Breast epithelium (tissue), 4 donors: ENCODE results near the gene KANK3. TPM values are rescaled to one million over a fixed set of nuclear protein-coding genes. Genes with fewer than 3 reads are reported as not detected.
"Not testable (repeated sequence)": the region's sequence is repeated elsewhere in the genome, so short reads cannot be mapped to it uniquely, and the experiment has no call there.

Experiments used
- DNase-seq, 2 donors: peaks; one replicate each; pipeline ENCODE4 v3.0.0-alpha.2; 2019; ENCODE audit warnings: low spot score in 2 of 2
- H3K27ac ChIP-seq, 2 donors: fragments of 200-600 bp; sonication (generic) in 1 of 2; one replicate each; pipeline ENCODE4 v1.5.1; 2016 to 2019; ENCODE audit warnings: mild to moderate bottlenecking in 1 of 2
- H3K27me3 ChIP-seq, 2 donors: fragments of 200-600 bp; sonication (generic) in 1 of 2; one replicate each; pipeline versions ENCODE4 v1.5.1 to v1.6.0; 2017 to 2019; ENCODE audit warnings: control low read depth in 1 of 2, mild to moderate bottlenecking in 1 of 2
- H3K36me3 ChIP-seq: fragments of 200-600 bp; one replicate; pipeline ENCODE4 v1.5.1; 2019
- H3K4me1 ChIP-seq, 2 donors: fragments of 200-600 bp; sonication (generic); one replicate each; pipeline ENCODE4 v1.5.1; 2016 to 2019; ENCODE audit warnings: control low read depth in 1 of 2
- H3K4me3 ChIP-seq, 3 donors: fragments of 200-600 bp; sonication (generic); 1 replicate in 2 of 3; 2 replicates in 1 of 3; pipeline ENCODE4 v1.5.1; 2016 to 2019; ENCODE audit warnings: mild to moderate bottlenecking in 3 of 3, moderate library complexity in 2 of 3
- H3K9me3 ChIP-seq, 2 donors: fragments of 200-600 bp; sonication (generic) in 1 of 2; one replicate each; pipeline ENCODE4 v1.5.1; 2016 to 2019; ENCODE audit warnings: control low read depth in 1 of 2
- POLR2A ChIP-seq: fragments of 450-650 bp; IDR thresholded peaks from one replicate; pipeline ENCODE4 v1.6.1; 2016; ENCODE audit warnings: antibody characterized with exemption, mild to moderate bottlenecking, moderate library complexity
- POLR2AphosphoS5 ChIP-seq, 3 donors: sonication (generic); formaldehyde crosslinking; IDR thresholded peaks; one replicate each; pipeline ENCODE4 v1.6.1; 2017; ENCODE audit warnings: antibody characterized with exemption in 3 of 3
- intact Hi-C: fragments of 100-400 bp; cut with DNase I; formaldehyde crosslinking; loops from one replicate; pipeline ENCODE4 v1.15.1; 2023; ENCODE audit warnings: low total_unique reads
- total RNA-seq, 3 donors: library from RNA; depleted of rRNA; stranded (reverse); fragments of >200 nt; gene quantifications; one replicate each; pipeline ENCODE4 v1.1.0, GENCODE V29; 2016
- TF ChIP-seq, protein P1 (sequence below), 3 donors: fragments of 450-650 bp; IDR thresholded peaks; one replicate each; pipeline ENCODE4 v1.5.1; 2016 to 2017; ENCODE audit warnings: antibody characterized with exemption in 3 of 3, mild to moderate bottlenecking in 3 of 3, moderate library complexity in 3 of 3

The KANK3 gene
- total RNA-seq, 3 donors from 2014 or later = 5.6 to 26.2 (median 7.8) TPM

DNA sequence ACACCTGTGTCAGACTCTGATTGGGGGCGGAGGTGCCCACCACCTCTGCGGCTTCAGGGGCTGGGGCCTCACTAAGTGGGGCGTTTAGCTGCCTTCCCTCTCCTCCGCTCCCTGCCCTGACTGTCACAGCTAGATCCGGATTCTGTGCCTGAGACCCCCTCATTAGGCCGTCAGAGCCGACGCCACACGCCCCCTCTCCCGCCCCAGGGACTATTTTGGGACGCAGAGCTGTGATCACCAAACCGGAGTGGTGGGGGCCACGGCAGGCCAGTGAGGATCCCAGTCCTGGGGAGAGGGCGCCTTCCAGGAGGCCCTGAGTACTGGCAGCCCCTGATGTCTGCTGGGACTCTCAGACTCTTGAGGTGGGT, 762 bp downstream of the KANK3 start:
- H3K4me1 ChIP-seq = peaks cover 0 to 3% of the 10 kb centered on the region in 2 donors
- no peak for TF ChIP-seq POLR2A
- TF ChIP-seq, protein P1, sequence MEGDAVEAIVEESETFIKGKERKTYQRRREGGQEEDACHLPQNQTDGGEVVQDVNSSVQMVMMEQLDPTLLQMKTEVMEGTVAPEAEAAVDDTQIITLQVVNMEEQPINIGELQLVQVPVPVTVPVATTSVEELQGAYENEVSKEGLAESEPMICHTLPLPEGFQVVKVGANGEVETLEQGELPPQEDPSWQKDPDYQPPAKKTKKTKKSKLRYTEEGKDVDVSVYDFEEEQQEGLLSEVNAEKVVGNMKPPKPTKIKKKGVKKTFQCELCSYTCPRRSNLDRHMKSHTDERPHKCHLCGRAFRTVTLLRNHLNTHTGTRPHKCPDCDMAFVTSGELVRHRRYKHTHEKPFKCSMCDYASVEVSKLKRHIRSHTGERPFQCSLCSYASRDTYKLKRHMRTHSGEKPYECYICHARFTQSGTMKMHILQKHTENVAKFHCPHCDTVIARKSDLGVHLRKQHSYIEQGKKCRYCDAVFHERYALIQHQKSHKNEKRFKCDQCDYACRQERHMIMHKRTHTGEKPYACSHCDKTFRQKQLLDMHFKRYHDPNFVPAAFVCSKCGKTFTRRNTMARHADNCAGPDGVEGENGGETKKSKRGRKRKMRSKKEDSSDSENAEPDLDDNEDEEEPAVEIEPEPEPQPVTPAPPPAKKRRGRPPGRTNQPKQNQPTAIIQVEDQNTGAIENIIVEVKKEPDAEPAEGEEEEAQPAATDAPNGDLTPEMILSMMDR (IDR thresholded peaks at IDR 0.05) = no peak
- TF ChIP-seq POLR2AphosphoS5 (IDR thresholded peaks at IDR 0.05) = no peak
- H3K36me3 ChIP-seq = no peaks in the 10 kb centered on the region
- intact Hi-C loops = no loop called here
- peaks cover 4 to 13% of the 10 kb centered on the region in 2 donors for H3K27me3 ChIP-seq
- no peaks in the 10 kb centered on the region for H3K9me3 ChIP-seq
- peak overlapping the region; percentile 74 to 92 for H3K27ac ChIP-seq
- no peak for DNase-seq
- peak overlapping the region; percentile 49 to 79 (median 57) for H3K4me3 ChIP-seq

- DNase-seq, H3K36me3 ChIP-seq, intact Hi-C loops, H3K4me1 ChIP-seq, H3K9me3 ChIP-seq: not testable (repeated sequence)
- H3K4me3 ChIP-seq = peak overlapping the region in 1 of 3 donors; percentile 79
- H3K27me3 ChIP-seq = peaks cover 4 to 13% of the 10 kb centered on the region in 2 donors
- peak overlapping the region in 1 of 2 donors; percentile 92 for H3K27ac ChIP-seq
These were observed 1.6 kb downstream of the KANK3 start for GRCh38 chr19:8341504-8341903.

DNA sequence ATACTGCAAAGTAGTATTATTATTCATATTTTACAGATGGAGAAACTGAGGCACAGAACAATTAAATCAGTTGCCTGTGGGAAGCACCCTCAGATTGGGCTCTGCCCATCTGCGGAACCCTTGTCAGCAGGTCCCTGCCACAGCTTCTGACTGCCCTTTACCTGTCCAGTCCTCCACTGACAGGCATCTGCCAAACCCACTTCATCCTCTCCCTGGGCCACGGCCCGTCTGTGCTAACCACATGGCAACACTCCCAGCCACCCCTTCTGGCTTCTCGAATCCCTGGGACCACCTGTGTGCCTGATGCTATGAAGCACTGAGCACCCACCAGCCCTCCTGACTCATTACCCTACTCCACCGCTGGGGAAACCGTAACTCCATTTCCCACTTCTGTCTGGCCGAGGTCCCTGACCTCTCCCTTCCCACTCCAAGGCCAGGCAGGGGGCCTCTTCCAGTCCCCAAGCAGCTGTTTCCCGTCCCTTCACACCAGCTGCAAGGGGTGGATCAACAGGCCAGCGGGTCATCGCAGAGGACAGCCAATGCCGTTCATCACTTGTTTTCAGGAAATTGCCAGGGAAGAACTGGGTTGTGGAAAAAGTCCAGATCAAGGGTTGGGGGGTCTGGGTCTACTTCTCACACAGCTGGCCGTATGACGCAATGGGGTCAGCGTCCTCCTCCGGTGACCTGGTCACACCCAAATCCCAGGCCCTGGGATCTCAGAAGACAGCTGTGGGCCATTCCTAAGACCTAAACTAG, 2.5 kb downstream of the KANK3 start:
- peaks cover 4 to 18% of the 10 kb centered on the region in 2 donors for H3K27me3 ChIP-seq
- peaks cover 0 to 4% of the 10 kb centered on the region in 2 donors for H3K4me1 ChIP-seq
- TF ChIP-seq POLR2AphosphoS5 (IDR thresholded peaks at IDR 0.05) = peak in 2 of 3 donors; percentile 45 to 86
- TF ChIP-seq, protein P1 (IDR thresholded peaks at IDR 0.05) = no peak
- H3K36me3 ChIP-seq = no peaks in the 10 kb centered on the region
- intact Hi-C loops = no loop called here
- H3K9me3 ChIP-seq = no peaks in the 10 kb centered on the region
- H3K27ac ChIP-seq = peak overlapping the region in 1 of 2 donors; percentile 77
- H3K4me3 ChIP-seq = peak overlapping the region in 1 of 3 donors; percentile 2
- DNase-seq = no peak

DNA sequence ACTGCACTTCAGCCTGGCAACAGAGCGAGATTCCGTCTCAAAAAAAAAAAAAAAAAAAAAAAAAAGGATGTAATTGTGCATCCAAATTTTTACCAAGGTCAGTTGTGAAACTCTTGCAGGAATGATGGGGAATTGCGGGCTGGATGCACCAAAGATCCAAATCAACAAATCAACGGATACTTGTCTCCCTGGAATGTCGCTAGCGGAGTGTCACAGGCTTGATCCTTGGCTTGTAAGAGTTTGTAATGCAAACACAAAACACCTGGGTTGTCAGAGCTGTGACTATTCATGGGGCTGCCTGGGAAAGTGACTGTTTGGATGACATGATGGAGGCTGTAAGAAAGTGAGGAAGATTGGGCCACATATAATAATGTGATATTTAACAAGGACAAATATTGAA, 4.2 kb downstream of the KANK3 start:
- Histone ChIP-seq H3K4me3 (no peak overlapping the region), H3K27me3 (peaks cover 9 to 32% of the 10 kb centered on the region in 2 donors), H3K27ac (no peak overlapping the region), H3K9me3 (no peaks in the 10 kb centered on the region), H3K36me3 (no peaks in the 10 kb centered on the region), H3K4me1 (peaks cover under 1 to 11% of the 10 kb centered on the region in 2 donors)
- no peak for DNase-seq
- TF ChIP-seq POLR2A = no peak
- no peak for TF ChIP-seq POLR2AphosphoS5 (IDR thresholded peaks at IDR 0.05)
- intact Hi-C loops = no loop called here

DNA sequence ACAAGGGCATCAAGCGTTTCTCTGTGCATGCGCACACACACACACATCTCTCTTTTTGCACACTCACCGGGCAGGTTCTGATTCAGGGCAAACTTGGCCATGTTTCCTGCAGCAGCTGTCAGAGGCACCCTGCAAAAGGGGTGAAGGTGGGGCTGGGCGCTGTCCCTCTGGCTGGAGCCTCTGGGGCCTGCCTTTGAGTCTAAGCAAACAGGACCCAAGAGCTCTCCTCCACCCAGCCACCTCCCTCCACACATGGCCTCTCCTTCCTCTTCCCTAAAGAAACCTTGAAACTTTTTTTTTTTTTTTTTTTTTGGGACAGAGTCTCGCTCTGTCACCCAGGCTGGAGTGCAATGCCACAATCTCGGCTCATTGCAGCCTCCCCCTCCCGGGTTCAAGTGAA, 5.3 kb downstream of the KANK3 start:
- no peak for TF ChIP-seq POLR2A
- TF ChIP-seq, protein P1 (IDR thresholded peaks at IDR 0.05) = no peak
- TF ChIP-seq POLR2AphosphoS5 (IDR thresholded peaks at IDR 0.05) = no peak
- H3K36me3 ChIP-seq = no peaks in the 10 kb centered on the region
- no peak for DNase-seq
- peaks cover 7 to 9% of the 10 kb centered on the region in 2 donors for H3K4me1 ChIP-seq
- H3K27ac ChIP-seq = no peak overlapping the region
- H3K4me3 ChIP-seq = no peak overlapping the region
- intact Hi-C loops = no loop called here
- H3K9me3 ChIP-seq = no peaks in the 10 kb centered on the region
- H3K27me3 ChIP-seq = peaks cover 11 to 41% of the 10 kb centered on the region in 2 donors

DNA sequence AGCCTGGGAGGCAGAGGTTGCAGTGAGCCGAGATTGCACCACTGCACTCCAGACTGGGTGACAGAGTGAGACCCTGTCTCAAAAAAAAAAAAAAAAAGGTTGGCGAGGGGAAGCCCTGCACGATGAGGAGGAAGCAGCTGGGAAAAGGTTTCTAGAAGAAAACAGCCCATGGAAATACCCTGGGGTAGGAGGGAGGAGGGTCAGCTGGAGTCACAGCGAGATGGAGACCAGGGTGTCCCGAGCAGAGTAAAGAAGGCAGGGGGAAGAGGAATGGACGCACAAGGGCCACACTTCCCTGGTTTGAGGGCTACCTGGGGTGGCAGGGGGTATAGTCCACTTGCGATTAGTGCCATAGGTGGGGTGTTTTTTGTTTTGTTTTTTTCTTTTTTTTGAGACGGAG, 6.4 kb downstream of the KANK3 start:
- H3K9me3 ChIP-seq = no peaks in the 10 kb centered on the region
- TF ChIP-seq POLR2AphosphoS5 (IDR thresholded peaks at IDR 0.05) (no peak), POLR2A (no peak)
- TF ChIP-seq, protein P1 (IDR thresholded peaks at IDR 0.05) = no peak
- H3K36me3 ChIP-seq = no peaks in the 10 kb centered on the region
- DNase-seq = no peak
- H3K4me1 ChIP-seq = peaks cover 7 to 8% of the 10 kb centered on the region in 2 donors
- peaks cover 10 to 35% of the 10 kb centered on the region in 2 donors for H3K27me3 ChIP-seq
- H3K4me3 ChIP-seq = no peak overlapping the region
- intact Hi-C loops = no loop called here
- H3K27ac ChIP-seq = no peak overlapping the region
